K562 (cell line): ENCODE measurements around the gene SYT3.

ENCODE experiments used
- ATF2 ChIP-seq: sonication (generic); formaldehyde crosslinking; IDR thresholded peaks from 2 replicates; pipeline ENCODE4 v1.8.1; 2022; ENCODE audit warnings: missing genetic modification reagents
- CBX5 ChIP-seq: IDR thresholded peaks from 2 replicates; pipeline ENCODE4 v1.6.1; 2014; ENCODE audit warnings: low read depth, borderline replicate concordance
- POLR2A ChIP-seq: fragments of 450-650 bp; conservative IDR thresholded peaks from 2 replicates; pipeline ENCODE4 v1.6.1; 2016

GRCh38 chr19:50659318-50660087, 19.8 kb upstream of the SYT3 start:
- no peak for TF ChIP-seq ATF2 (CRISPR knock-in tag)
- no peak for TF ChIP-seq CBX5
- no peak for TF ChIP-seq POLR2A
